ENCODE data around the gene BIN1.

DNA sequence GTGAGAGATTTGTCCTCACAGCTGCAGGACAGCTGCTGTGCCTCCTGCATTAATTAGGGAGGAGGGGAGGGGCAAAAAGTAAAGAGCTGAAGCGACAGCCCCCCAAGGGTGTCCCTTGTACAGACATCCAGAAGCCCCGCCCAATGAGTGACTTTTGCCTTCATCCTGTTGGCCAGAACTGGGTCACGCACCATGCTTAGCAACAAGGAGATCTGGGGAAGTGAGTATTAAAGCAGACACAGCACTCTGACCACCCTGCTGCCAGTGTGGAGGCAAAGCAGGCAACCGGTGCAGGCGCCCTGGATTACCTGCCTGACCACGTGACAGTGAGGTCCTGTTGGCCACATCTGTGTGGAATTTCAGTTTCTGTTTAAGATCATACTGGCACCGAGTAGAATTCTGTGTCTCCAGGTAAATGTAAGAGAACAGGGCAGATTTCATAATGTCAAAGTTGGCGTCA is 21.5 kb upstream of the BIN1 start:
- no peak for TF ChIP-seq EZH2phosphoT487 (IDR thresholded peaks at IDR 0.05; ENCODE audit: insufficient read depth, low read depth)
- TF ChIP-seq EZH2 (IDR thresholded peaks at IDR 0.05; ENCODE audit: insufficient read depth, poor library complexity, severe bottlenecking) = no peak
